GM18870 (cell line): ENCODE measurements around the gene UXS1.

Experiments used
- ATAC-seq: cut with Tn5 transposase; IDR thresholded peaks from one replicate; pipeline ENCODE4 v1.9.1; 2021; ENCODE audit warnings: moderate library complexity; ENCODE audit not compliant: unreplicated experiment

Gene UXS1

DNA sequence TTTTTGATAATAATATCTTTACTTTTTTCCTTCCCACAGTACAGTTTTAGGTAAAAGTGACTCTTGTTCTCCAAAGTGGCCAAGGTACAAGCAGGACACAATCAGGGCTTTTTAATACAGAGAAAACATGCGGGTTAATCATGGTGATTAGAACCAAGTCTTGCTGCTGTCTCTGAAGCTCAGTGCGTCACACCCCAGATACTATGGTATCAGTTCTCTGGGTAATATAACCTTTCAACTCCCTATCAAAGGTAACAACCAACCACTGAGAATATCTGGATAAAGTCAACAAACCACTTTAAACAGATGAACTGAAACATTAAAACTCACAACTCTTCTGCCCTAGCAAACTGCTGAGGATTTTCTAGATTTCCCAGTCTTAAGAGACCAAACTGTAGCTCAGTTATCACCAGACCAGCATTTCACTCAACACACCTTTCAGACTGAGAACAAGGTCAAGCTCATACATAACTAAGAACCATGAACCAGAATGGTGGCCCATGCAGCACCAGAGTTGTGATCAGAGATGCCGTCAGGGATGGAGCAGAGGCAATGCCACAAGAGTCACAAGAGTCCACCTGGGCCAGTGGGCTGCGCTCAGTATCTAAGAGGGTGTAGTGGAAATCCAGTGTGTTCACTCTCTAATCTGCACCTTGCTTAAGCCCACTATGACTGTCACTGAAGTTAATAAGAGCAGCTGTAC lies 103.0 kb downstream of the UXS1 start:
- no peak for ATAC-seq

- ATAC-seq = no peak
Measured at GRCh38 chr2:106089611-106090010, 104.5 kb downstream of the UXS1 start.

- ATAC-seq = no peak
Measured at GRCh38 chr2:106085181-106085940, 108.7 kb downstream of the UXS1 start.

DNA sequence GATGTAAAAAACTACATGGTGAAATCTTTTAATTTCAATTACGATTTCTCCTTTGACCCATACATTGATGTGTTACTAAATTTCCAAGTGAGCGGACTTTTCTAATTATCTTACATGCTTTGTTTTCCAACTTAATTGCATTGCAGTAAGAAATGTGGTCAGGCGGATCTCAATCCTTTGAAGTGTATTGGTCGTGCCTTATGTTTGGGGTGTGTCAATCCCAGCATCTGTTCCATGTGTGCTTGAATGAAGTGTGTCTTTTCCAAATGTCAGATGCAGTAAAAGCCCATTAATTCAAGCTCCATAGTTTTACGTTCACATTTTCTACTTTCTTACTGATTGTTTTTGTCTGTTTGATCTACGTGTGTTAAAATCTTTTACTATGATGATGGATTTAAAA lies 113.1 kb downstream of the UXS1 start:
- ATAC-seq = no peak

DNA sequence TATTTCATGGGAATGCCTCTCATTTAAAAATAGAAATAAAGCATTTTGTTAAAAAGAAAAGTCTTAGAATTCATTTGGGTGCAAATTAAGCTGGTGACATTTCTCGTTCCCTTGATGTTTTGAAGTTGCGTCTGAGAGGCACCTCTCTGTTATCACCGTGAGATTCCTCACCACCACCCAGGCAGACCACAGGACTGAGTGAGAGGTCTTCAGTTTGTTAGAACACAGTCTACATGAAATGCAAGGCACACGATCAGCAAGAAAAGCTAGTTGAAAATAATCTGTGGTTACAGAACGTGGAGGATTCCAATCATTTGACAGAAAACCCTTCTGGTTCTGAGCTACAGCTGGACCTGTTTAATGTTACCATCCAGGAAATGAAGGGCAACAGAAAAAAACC lies 116.0 kb downstream of the UXS1 start:
- ATAC-seq = no peak

GRCh38 chr2:106076941-106077340 lies 117.2 kb downstream of the UXS1 start:
- ATAC-seq = no peak

DNA sequence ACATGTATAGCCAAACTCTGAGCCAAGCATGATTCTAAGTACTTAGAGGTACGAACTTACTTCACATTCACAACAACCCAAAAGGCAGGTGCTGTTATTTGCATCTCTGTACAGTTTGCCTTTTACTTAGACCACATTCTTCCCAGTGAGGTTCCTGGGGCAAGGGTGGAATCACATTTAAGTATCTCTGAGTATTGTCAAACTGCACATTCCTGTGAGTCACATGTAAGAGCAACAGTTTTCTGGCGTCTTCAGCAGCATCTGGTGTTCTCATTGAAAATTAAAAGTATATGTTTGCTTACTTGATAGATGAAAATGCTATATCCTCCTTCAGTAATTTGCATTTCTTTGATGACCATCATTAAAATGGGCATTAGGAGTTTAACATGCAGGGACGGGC lies 119.1 kb downstream of the UXS1 start:
- no peak for ATAC-seq

DNA sequence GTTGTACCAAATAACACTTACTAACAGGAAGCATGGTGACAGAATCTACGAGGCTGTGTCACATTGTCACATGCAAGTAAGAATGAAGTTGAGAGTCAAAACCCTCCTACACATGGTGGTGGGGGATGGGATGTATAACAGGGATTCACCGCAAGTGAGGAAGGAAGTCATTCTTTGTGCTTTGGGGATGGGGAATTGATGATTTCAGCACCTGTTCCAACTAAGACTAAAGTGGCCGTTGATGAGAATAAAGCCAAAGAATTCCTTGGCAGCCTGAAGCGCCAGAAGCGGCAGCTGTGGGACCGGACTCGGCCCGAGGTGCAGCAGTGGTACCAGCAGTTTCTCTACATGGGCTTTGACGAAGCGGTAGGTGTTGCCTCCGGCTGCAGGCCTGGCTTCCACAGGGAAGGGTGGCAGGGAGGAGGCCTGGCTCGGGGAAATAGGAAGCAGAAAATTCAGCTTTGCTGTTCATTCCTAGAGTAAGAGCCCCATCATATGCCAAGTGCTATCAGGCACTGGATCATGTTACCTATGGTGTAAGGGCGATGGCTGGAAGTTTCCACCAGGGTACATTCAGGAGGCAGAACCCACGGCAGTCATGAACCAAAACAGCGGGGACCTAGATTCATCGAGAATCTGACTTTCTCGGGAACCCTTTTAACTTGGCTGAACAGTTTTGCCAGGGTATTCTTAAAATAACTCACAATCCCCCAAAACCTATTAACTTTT lies 120.3 kb downstream of the UXS1 start:
- no peak for ATAC-seq

- ATAC-seq = no peak
Measured at GRCh38 chr2:106070181-106070580, 123.9 kb downstream of the UXS1 start.

DNA sequence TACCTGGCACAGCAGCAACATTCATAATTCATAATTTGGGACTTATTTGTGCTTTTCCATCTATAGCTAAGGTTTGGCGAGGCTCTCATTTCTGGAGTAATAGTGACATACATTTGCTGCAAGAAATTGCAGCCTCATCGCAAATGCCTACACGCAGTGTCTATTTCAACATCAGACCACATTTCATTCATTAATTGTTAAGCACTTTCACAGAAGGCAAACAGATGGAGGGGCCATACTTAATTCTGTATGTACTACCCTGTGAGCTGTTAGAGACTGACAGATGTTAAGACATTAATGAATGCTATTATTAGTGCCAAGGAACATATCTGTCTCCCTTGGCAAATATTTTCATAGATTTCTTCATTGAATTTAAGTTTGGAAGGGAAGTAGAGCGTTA lies 125.7 kb downstream of the UXS1 start:
- ATAC-seq = no peak

- no peak for ATAC-seq
Measured at GRCh38 chr2:106065983-106066820, 127.9 kb downstream of the UXS1 start.

GRCh38 chr2:106065268-106065982 lies 128.7 kb downstream of the UXS1 start:
- no peak for ATAC-seq

DNA sequence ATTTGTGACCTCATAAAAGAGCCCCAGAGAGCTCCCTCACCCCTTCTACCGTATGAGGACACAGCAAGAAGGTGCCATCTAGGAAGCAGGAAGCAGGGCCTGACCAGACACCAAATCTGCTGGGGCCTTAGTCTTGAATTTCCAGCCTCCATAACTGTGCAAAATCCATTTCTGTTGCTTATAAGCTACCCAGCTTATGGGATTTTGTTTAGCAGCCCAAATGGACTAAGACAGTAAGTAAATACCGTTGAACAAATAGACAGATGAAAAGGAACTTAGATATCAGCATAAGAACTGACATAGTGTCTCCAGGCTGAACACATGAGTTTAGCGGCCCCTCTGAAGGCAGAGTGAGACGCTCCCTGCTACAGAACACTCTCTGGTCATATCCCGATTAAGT lies 130.9 kb downstream of the UXS1 start:
- ATAC-seq = no peak

- no peak for ATAC-seq
Measured at GRCh38 chr2:106062627-106063026, 131.5 kb downstream of the UXS1 start.

GRCh38 chr2:106061611-106062349 lies 132.3 kb downstream of the UXS1 start:
- no peak for ATAC-seq

DNA sequence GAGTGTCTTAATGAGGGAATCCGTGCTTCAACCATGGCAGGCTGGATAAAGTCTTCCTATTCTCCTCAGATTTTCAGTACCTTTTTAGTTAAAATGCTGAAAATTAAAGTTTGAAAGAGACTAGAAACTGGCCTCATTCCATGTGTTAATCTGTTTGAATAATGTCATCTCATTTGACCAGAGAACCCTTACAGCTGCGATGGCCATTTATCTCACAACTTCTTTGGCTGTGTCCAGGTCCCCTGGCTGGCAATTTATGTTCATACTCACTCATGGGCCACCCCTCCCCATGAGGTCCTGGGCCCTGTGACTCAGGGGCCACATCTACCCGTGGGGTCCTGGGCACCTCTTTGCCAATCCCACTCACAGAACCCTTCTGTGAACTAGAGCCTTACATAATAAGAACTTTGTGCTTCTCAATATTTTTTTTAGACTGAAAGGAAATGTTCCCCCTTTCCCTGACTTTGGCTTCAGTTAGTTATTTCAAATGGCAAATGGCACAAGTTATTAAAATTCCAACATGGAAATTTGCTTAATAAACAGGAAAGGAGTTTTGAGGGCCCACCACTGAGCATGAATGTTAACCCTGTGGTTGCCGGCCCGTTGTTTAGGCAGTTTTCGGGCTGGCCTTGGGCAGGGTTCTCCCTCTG lies 134.6 kb downstream of the UXS1 start:
- no peak for ATAC-seq

DNA sequence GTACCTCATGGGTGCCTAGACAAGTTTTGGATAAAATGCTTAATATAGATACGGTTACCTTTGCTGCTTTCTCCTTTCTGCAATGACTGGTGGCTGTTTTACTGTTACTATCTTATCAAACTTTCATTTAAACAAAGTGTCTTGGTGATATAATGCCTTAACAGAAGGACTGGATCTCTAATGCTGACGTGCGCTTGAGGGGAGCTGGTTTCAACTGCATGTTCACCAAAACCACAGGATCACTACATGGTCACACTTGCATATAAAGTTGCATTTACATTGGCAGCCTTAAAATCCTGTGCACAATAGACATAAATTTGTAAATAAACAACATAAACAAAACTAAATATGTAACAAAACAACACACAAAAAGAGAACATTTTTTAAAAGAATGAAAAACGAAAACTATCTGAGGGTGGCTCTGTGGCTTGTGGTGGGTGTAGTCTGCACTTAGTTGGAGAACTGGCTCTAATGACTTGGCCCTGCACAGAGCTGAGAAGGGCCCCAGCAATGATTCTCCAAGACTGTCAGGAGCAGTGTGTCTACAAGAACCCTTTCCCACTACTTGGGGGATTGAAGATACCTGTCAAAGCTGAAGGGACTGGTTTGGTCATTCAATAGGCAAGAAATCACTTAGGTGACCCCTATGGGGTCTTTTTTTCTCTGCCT lies 135.5 kb downstream of the UXS1 start:
- ATAC-seq = no peak

- ATAC-seq = no peak
Measured at GRCh38 chr2:106057206-106057605, 136.9 kb downstream of the UXS1 start.
